NAMALWA (cell line): Measurements from ENCODE around the gene KLHL2.

Experiments
- DNase-seq: peaks from one replicate; pipeline ENCODE4 v3.0.0-alpha.2; 2015; ENCODE audit warnings: low spot score

KLHL2 gene

GRCh38 chr4:165288639-165289422 is 81.5 kb downstream of the KLHL2 start:
- DNase-seq = no peak

- DNase-seq = no peak
These were observed 82.0 kb downstream of the KLHL2 start for GRCh38 chr4:165289423-165289785.

- no peak for DNase-seq
These were observed 85.7 kb downstream of the KLHL2 start for GRCh38 chr4:165293061-165293460.

GRCh38 chr4:165293927-165294649 is 86.7 kb downstream of the KLHL2 start:
- peak; percentile 22 for DNase-seq

GRCh38 chr4:165294907-165295306 is 87.5 kb downstream of the KLHL2 start:
- DNase-seq = peak; percentile 63

- no peak for DNase-seq
These were observed 90.3 kb downstream of the KLHL2 start for GRCh38 chr4:165297626-165298025.

GRCh38 chr4:165299399-165300060 is 92.2 kb downstream of the KLHL2 start:
- DNase-seq = no peak

- DNase-seq = peak; percentile 33
These were observed 94.5 kb downstream of the KLHL2 start for GRCh38 chr4:165301833-165302232.

- DNase-seq = no peak
These were observed 95.3 kb downstream of the KLHL2 start for GRCh38 chr4:165302658-165303057.

GRCh38 chr4:165308166-165308565 is 100.8 kb downstream of the KLHL2 start:
- DNase-seq = no peak

- DNase-seq = no peak
These were observed 101.2 kb downstream of the KLHL2 start for GRCh38 chr4:165308606-165309005.

- DNase-seq = no peak
These were observed 102.1 kb downstream of the KLHL2 start for GRCh38 chr4:165309456-165309855.

GRCh38 chr4:165312506-165312905 is 105.1 kb downstream of the KLHL2 start:
- no peak for DNase-seq

- DNase-seq = no peak
These were observed 111.7 kb downstream of the KLHL2 start for GRCh38 chr4:165319030-165319429.

- DNase-seq = no peak
These were observed 112.1 kb downstream of the KLHL2 start for GRCh38 chr4:165319509-165319908.

GRCh38 chr4:165324236-165324917 is 117.0 kb downstream of the KLHL2 start:
- no peak for DNase-seq

GRCh38 chr4:165324918-165325304 is 117.5 kb downstream of the KLHL2 start:
- no peak for DNase-seq

- peak; percentile 28 for DNase-seq
These were observed 118.6 kb downstream of the KLHL2 start for GRCh38 chr4:165325732-165326512.

- no peak for DNase-seq
These were observed 119.5 kb downstream of the KLHL2 start for GRCh38 chr4:165326831-165327210.

GRCh38 chr4:165327211-165328100 is 120.1 kb downstream of the KLHL2 start, which contains the start of gene MSMO1:
Gene MSMO1, plus strand, starts transcription at chr4:165327669. Its CDS starts 5,702 bp downstream, at chr4:165333371.
- DNase-seq = peak; percentile 99

- DNase-seq = no peak
These were observed 120.7 kb downstream of the KLHL2 start for GRCh38 chr4:165328101-165328425.
